AG09319 (cell line): ENCODE data around the gene UBAC1.
"Not testable (repeated sequence)": the region's sequence is repeated elsewhere in the genome, so short reads cannot be mapped to it uniquely, and the experiment has no call there.

Experiments
- DNase-seq: peaks from one replicate; pipeline ENCODE4 v3.0.0-alpha.2; 2010; ENCODE audit warnings: low read depth; ENCODE audit errors: extremely low read depth
- TF ChIP-seq, protein P1 (sequence below): IDR thresholded peaks from 2 replicates; pipeline ENCODE4 v1.5.1; 2011; ENCODE audit warnings: low read depth, mild to moderate bottlenecking, inconsistent platforms, low read length, moderate library complexity

Gene UBAC1

DNA sequence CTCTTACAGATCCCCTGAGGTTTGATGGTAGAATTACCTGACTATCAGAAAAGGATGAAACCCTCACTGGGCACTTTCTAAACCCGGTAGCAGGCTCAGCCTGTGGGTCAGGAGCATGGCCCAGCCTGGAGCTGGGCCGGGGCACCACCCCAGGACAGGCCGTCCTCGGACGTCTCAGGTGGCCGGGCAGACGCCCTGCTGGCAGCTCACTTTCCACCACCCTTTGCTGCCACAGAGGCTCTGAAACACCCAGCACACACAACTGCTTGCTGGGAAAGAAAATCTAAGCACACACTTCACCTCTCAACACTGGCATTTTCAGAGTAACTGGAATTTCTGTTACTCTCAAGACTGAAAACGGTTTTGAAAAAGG lies 4.4 kb downstream of the UBAC1 start:
- no peak for DNase-seq
- TF ChIP-seq, protein P1, sequence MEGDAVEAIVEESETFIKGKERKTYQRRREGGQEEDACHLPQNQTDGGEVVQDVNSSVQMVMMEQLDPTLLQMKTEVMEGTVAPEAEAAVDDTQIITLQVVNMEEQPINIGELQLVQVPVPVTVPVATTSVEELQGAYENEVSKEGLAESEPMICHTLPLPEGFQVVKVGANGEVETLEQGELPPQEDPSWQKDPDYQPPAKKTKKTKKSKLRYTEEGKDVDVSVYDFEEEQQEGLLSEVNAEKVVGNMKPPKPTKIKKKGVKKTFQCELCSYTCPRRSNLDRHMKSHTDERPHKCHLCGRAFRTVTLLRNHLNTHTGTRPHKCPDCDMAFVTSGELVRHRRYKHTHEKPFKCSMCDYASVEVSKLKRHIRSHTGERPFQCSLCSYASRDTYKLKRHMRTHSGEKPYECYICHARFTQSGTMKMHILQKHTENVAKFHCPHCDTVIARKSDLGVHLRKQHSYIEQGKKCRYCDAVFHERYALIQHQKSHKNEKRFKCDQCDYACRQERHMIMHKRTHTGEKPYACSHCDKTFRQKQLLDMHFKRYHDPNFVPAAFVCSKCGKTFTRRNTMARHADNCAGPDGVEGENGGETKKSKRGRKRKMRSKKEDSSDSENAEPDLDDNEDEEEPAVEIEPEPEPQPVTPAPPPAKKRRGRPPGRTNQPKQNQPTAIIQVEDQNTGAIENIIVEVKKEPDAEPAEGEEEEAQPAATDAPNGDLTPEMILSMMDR = no peak

DNA sequence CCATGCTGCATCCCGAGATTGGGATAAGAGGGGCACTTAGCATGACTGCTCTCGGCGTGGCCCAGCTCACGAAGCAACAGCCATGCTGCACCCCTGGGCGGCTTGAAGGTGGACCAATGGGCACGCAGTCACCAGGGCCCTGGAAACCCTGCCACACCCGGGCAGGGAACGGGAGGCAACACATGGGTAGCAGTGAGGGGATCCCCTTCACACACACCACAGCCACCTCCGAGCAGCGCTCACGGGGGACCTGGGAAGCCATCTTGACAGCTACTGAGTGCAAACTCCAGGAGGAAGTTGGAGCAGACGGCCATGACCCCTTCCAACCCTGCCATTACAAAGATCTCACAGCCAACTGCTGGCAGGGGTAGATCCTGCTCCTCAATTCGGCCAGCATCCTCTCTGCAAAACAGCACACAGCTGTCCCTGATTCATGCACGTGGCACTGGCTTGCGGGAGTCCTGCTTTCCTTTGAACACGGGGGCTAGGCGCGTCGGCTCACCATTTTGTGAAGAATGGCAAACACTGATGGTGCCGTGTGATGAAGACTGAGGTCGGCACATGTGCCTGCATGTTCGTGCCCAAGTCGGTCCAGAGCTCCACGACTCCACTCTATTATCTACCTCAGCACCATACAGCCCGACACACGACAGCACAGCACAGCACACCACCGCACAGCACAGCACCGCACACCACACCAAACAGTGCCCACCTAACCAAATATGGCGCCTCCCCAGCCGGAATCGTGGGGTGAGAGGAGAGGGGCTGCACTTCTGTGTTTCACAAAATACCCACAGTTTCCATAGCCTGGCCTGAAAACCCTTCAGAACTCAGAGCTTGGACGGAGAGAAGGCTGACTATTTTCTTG lies 5.0 kb downstream of the UBAC1 start:
- TF ChIP-seq, protein P1 = no peak
- no peak for DNase-seq

DNA sequence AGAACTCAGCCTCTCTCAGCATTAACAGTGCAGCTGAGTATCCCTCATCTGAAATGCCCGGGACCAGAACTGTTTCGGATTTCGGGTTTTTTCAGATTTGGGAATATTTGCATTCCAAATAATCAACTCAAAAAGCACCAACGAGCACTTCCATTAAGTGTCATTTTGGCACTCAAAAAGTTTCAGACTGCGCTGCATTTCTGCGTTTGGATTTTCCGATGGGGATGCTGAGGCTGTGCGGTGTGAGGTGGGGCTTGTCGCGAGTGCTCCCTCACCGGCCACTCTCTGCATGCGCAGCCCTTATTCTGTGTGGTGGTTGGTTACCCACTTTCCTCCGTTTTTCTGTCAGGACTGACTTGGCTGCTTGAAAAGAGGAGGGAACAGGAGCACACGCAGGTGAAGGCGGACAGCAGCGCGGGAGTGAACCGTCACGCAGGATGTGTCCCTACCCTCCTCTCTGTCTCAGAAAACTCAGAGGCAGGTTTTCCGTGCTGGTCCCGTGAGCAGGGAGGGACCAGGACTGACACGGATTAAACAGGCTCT lies 8.4 kb downstream of the UBAC1 start:
- no peak for DNase-seq
- TF ChIP-seq, protein P1 = no peak

DNA sequence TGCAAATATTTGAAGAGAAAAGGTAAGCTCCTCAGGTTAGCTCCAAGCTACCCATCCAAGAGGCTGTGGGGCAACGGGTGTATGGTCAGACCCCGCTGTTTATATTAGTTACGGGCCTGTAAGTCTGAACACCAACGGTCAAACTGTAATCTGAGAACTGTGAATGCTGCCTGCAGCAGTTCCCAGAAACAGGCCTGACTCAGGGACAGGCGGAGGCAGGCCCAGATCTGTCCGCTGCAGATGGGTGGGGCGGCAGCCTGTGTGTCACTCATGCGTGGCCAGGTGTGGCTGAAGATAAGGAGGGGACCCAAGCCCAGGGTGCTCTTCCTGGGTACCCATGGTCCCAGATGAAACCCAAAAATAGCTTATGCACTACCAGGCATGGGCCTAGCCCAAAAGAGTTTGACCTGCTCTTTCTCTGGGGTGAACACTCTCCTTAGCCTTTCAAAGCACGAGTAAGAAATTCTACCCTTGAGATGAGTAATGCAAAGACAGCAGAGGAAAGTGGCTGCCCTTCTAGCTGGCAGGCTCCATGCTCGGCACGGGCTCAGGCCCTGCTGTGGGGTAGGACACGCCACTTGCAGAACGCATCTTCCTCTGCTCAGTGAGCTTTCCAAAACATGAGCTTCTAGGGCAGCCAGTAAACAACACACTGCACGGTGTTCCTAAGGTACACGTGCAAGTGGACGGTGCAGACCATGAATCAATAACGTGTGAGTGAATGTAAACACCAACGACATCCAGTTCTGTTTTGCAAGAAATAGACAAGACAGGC lies 9.1 kb downstream of the UBAC1 start:
- TF ChIP-seq, protein P1 = no peak
- DNase-seq = no peak

DNA sequence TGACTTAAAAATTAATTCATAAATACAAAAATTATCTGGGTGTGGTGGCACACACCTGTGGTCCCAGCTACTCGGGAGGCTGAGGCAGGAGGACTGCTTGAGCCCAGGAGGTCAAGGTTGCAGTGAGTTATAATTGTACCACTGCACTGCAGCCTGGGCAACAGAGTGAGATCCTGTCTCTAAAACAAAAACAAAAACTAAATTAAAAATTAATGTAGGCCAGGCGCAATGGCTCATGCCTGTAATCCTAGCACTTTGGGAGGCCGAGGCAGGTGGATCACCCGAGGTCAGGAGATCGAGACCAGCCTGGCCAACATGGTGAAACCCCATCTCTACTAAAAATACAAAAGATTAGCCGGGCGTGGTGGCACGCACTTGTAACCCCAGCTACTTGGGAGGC lies 9.9 kb downstream of the UBAC1 start:
- not testable (repeated sequence) for DNase-seq

DNA sequence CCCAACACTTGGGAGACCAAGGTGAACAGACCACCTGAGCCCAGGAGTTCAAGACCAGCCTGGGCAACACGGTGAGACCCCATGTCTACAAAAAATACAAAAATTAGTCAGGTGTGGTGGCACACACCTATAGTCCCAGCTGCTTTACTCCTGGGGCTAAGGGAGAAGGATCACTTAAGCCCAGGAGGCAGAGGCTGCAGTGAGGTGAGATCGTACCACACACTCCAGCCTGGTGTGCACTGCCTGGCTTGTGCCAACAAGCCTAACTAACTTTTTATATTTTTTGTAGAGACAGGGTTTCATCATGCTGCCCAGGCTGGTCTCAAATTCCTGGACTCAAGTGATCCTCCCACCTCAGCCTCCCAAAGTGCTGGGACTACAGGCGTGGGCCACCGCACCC lies 10.3 kb downstream of the UBAC1 start:
- not testable (repeated sequence) for DNase-seq

DNA sequence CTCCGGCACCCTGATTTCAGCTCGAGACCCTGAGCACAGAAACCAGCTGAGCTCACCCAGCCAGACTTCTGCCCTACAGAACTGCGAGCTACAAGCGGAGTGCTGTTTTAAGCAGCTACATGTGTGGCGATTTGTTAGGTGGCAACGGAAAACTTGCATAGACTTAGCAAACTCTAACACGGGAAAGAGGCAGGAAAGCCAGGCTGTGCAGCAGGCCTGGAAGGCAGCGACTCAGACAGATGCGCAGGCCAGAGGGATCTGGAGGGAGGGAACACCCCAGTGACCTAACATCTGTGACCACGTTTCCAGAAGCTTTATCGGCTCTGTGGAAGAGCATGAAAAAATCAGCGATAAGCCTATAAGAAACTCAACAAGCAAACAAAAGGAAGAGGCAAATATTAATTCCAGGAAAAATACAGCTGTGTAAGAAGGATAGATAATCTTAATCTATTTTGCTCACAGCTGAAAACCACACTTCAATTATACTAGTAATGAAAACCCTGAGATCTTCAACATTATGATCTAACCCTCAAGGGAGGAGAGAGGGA lies 11.0 kb downstream of the UBAC1 start:
- TF ChIP-seq, protein P1 = no peak
- no peak for DNase-seq

DNA sequence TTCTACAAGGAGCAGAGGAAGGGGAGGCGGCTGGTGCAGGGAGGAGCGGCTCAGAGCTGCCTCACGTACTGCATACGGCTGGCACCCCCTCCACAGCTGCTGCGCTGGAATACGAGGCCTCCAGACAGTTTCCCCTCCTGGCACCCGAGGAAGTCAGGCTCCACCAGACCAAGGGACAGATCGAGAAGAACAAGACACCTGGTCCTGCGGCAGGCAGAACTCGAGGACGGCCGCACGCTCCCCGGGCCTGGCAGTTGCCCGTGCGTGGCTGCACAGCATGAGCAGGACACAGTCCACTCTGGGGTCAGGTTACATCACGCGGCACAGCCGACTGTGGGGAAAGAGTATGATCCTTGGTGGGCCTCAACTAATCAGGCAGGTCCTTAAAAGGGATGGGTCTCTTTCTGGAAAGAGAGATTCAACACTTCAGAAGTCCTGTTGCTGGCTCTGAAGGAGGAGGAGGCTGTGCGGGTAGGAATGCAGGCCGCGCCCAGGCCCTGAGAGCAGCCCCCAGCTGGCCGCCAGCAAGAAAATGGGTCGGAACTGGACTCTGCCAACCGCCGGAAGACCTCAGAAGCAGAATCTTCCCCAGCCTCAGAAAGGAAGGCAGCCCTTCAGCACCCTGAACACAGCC lies 11.6 kb downstream of the UBAC1 start:
- TF ChIP-seq, protein P1 = no peak
- no peak for DNase-seq
